Neural cell (in vitro differentiated cells): Measurements from ENCODE around the gene ZFP69B. TPM values are rescaled to one million over a fixed set of nuclear protein-coding genes. Genes with fewer than 3 reads are reported as not detected.

ENCODE experiments used
- H2AFZ ChIP-seq: fragments of 200-600, 300-800 bp; sonication (generic), shearing (Covaris generic); 2 replicates; pipeline ENCODE4 v1.6.0; 2014; ENCODE audit warnings: low read depth, mild to moderate bottlenecking, antibody characterized with exemption, low read length, moderate library complexity
- H3F3A ChIP-seq: fragments of 200-600 bp; shearing (Covaris generic); 2 replicates; pipeline ENCODE4 v1.6.1; 2016; ENCODE audit warnings: mild to moderate bottlenecking, moderate library complexity, mixed read lengths, antibody characterized with exemption, low read length; ENCODE audit not compliant: insufficient read depth, poor library complexity, severe bottlenecking
- H3K27ac ChIP-seq: fragments of 200-600, 300-800 bp; sonication (generic), shearing (Covaris generic); 2 replicates; pipeline ENCODE4 v1.5.1; 2014; ENCODE audit warnings: mild to moderate bottlenecking, low read length, moderate library complexity
- H3K27me3 ChIP-seq: fragments of 300-800, 200-600 bp; sonication (generic), shearing (Covaris generic); 2 replicates; pipeline ENCODE4 v1.6.0; 2014; ENCODE audit warnings: mild to moderate bottlenecking, low read depth, low read length, moderate library complexity; ENCODE audit not compliant: insufficient read depth
- H3K36me3 ChIP-seq: fragments of 300-800, 200-600 bp; sonication (generic), shearing (Covaris generic); 2 replicates; pipeline ENCODE4 v1.5.1; 2014; ENCODE audit warnings: mild to moderate bottlenecking, antibody characterized with exemption, low read length, moderate library complexity; ENCODE audit not compliant: insufficient read depth
- H3K4me2 ChIP-seq: fragments of 300-800, 200-600 bp; sonication (generic), shearing (Covaris generic); 2 replicates; pipeline ENCODE4 v1.6.0; 2014; ENCODE audit warnings: mild to moderate bottlenecking, low read length
- H3K4me3 ChIP-seq: fragments of 300-800, 200-600 bp; sonication (generic), shearing (Covaris generic); 2 replicates; pipeline ENCODE4 v1.5.1; 2014; ENCODE audit warnings: mild to moderate bottlenecking, low read length, moderate library complexity
- H3K79me2 ChIP-seq: fragments of 200-600 bp; shearing (Covaris generic); replicated peaks from 2 replicates; pipeline ENCODE4 v1.6.0; 2014; ENCODE audit warnings: mild to moderate bottlenecking, low read length, moderate library complexity; ENCODE audit not compliant: insufficient read depth
- H3K9ac ChIP-seq: fragments of 300-800, 200-600 bp; sonication (generic), shearing (Covaris generic); 2 replicates; pipeline ENCODE4 v1.6.1; 2016; ENCODE audit warnings: mild to moderate bottlenecking, low read length, mixed read lengths
- H3K9me2 ChIP-seq: fragments of 200-600 bp; shearing (Covaris generic); 2 replicates; pipeline ENCODE4 v1.6.1; 2016; ENCODE audit warnings: mild to moderate bottlenecking, low read length, mixed read lengths; ENCODE audit not compliant: insufficient read depth
- H3K9me3 ChIP-seq: fragments of 200-600, 300-800 bp; sonication (generic), shearing (Covaris generic); 2 replicates; pipeline ENCODE4 v1.6.1; 2016; ENCODE audit warnings: mild to moderate bottlenecking, mixed run types, low read length, moderate library complexity, mixed read lengths
- H4K20me1 ChIP-seq: fragments of 200-600 bp; shearing (Covaris generic); 2 replicates; pipeline ENCODE4 v1.6.1; 2016; ENCODE audit warnings: mild to moderate bottlenecking, mixed run types; ENCODE audit not compliant: insufficient read depth
- CTCF ChIP-seq: fragments of 450-650 bp; IDR thresholded peaks from 2 replicates; pipeline ENCODE4 v1.5.1; 2014; ENCODE audit warnings: antibody characterized with exemption, mild to moderate bottlenecking, moderate library complexity; ENCODE audit not compliant: poor library complexity, severe bottlenecking
- EP300 ChIP-seq: fragments of 450-650 bp; conservative IDR thresholded peaks from 2 replicates; pipeline ENCODE4 v1.6.1; 2014; ENCODE audit warnings: antibody characterized with exemption, mild to moderate bottlenecking, moderate library complexity; ENCODE audit not compliant: poor library complexity, severe bottlenecking
- EZH2 ChIP-seq: fragments of 200-600, 300-800 bp; shearing (Covaris generic), sonication (generic); IDR thresholded peaks from 2 replicates; pipeline ENCODE4 v1.6.1; 2014; ENCODE audit warnings: antibody characterized with exemption, low read length, borderline replicate concordance, mild to moderate bottlenecking; ENCODE audit not compliant: insufficient read depth, poor library complexity, severe bottlenecking
- MXI1 ChIP-seq: fragments of 450-650 bp; conservative IDR thresholded peaks from 2 replicates; pipeline ENCODE4 v1.6.1; 2014; ENCODE audit warnings: antibody characterized with exemption, mild to moderate bottlenecking; ENCODE audit not compliant: poor library complexity, severe bottlenecking
- POLR2AphosphoS5 ChIP-seq: IDR thresholded peaks from 2 replicates; pipeline ENCODE4 v1.6.1; 2012
- RAD21 ChIP-seq: fragments of 450-650 bp; conservative IDR thresholded peaks from 2 replicates; pipeline ENCODE4 v1.6.1; 2014; ENCODE audit warnings: antibody characterized with exemption, mild to moderate bottlenecking, moderate library complexity
- REST ChIP-seq: IDR thresholded peaks from 2 replicates; pipeline ENCODE4 v1.6.1; 2012; ENCODE audit warnings: borderline replicate concordance
- SMC3 ChIP-seq: fragments of 450-650 bp; conservative IDR thresholded peaks from 2 replicates; pipeline ENCODE4 v1.6.1; 2014; ENCODE audit warnings: antibody characterized with exemption, mild to moderate bottlenecking, moderate library complexity; ENCODE audit not compliant: poor library complexity
- TAF1 ChIP-seq: IDR thresholded peaks from 2 replicates; pipeline ENCODE4 v1.6.1; 2012; ENCODE audit warnings: low read depth
- polyA plus RNA-seq: library from polyadenylated mRNA; depleted of rRNA; stranded (reverse); fragments of >200 nt; gene quantifications from 2 replicates; pipeline ENCODE4 v1.2.3, GENCODE V29; 2014

ZFP69B gene
- polyA plus RNA-seq, 1 donor from 2014 or later, result 21.6 TPM

DNA sequence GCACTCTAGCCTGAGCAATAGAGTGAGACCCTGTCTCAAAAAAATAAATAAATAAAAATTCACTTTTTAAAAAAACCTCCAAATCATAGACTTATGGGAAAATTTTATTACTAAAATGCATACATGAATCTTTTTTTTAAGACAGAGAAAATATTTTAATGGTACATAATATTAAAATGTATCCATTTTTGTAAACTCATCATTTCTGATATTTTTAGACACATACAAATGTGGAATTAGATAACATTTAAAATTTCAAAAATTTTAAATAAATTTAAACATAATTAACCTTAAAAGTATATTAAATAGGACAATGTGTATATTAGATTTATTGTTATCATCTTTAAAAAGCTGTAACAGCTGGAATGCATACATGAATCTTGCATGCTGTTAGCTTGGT is 42.8 kb upstream of the ZFP69B start:
- Histone ChIP-seq H3K79me2 (peaks cover 11% of the 10 kb centered on the region), H4K20me1 (no peaks in the 10 kb centered on the region), H3K36me3 (peaks cover 12% of the 10 kb centered on the region), H2AFZ (no peak overlapping the region), H3K27me3 (no peaks in the 10 kb centered on the region), H3F3A (no peaks in the 10 kb centered on the region), H3K27ac (no peak overlapping the region), H3K9me2 (no peaks in the 10 kb centered on the region), H3K4me3 (no peak overlapping the region), H3K9ac (no peak overlapping the region), H3K4me2 (no peak overlapping the region), H3K9me3 (no peaks in the 10 kb centered on the region)
- TF ChIP-seq EZH2, result no peak
- TF ChIP-seq CTCF, result no peak
- no peak for TF ChIP-seq TAF1
- TF ChIP-seq REST, result no peak
- TF ChIP-seq MXI1, result no peak
- no peak for TF ChIP-seq SMC3
- no peak for TF ChIP-seq RAD21
- TF ChIP-seq POLR2AphosphoS5, result no peak

DNA sequence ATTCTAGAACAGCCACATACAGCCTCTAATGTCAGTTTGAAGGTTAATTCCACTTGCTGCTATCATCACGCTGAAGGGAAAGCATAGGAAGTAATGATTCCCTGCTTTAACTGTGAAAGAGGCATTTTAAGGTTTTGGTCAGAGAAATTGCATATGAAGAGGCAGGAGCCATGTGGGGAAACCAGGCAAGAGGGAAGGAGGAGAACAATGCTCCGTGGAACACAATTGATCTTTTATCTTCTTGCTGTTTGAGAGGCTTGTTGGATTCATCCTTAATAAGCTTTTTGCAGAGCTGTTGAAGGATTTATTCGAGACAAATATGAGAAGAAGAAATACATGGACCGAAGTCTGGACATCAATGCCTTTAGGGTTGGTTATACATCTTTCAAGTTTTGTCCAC is 40.8 kb upstream of the ZFP69B start:
- H3K9me2 ChIP-seq, result no peaks in the 10 kb centered on the region
- no peak overlapping the region for H2AFZ ChIP-seq
- no peaks in the 10 kb centered on the region for H3K27me3 ChIP-seq
- H3K4me2 ChIP-seq, result no peak overlapping the region
- H3K4me3 ChIP-seq, result no peak overlapping the region
- TF ChIP-seq CTCF, result no peak
- TF ChIP-seq EP300, result no peak
- TF ChIP-seq EZH2, result no peak
- TF ChIP-seq TAF1, result no peak
- no peak for TF ChIP-seq POLR2AphosphoS5
- TF ChIP-seq REST, result no peak
- TF ChIP-seq MXI1, result no peak
- TF ChIP-seq RAD21, result no peak
- TF ChIP-seq SMC3, result no peak
- H3K9ac ChIP-seq, result no peak overlapping the region
- peaks cover 8% of the 10 kb centered on the region for H3K79me2 ChIP-seq
- no peaks in the 10 kb centered on the region for H3K9me3 ChIP-seq
- no peaks in the 10 kb centered on the region for H4K20me1 ChIP-seq
- H3F3A ChIP-seq, result no peaks in the 10 kb centered on the region
- peaks cover 20% of the 10 kb centered on the region for H3K36me3 ChIP-seq
- H3K27ac ChIP-seq, result no peak overlapping the region
